Thoracic aorta (tissue), 2 donors: ENCODE measurements around the gene NPFFR2. TPM values are rescaled to one million over a fixed set of nuclear protein-coding genes. Genes with fewer than 3 reads are reported as not detected.

Experiments
- ATAC-seq: fragments of 150-250 bp; one replicate; pipeline ENCODE4 v1.8.0; 2017; ENCODE audit warnings: low read depth; ENCODE audit not compliant: insufficient number of reproducible peaks, low FRiP score
- DNase-seq: peaks from one replicate; pipeline ENCODE4 v3.0.0-alpha.2; 2020; ENCODE audit warnings: low spot score
- H3K27ac ChIP-seq, 2 donors: fragments of 200-600 bp; sonication (generic); 1 replicate in 1 of 2; 2 replicates in 1 of 2; pipeline ENCODE4 v1.5.1; 2016; ENCODE audit warnings: mild to moderate bottlenecking in 2 of 2, moderate library complexity in 2 of 2
- H3K27me3 ChIP-seq: fragments of 200-600 bp; sonication (generic); replicated peaks from 2 replicates; pipeline ENCODE4 v1.6.0; 2016; ENCODE audit warnings: mild to moderate bottlenecking; ENCODE audit not compliant: insufficient read depth
- H3K36me3 ChIP-seq: fragments of 200-600 bp; sonication (generic); one replicate; pipeline ENCODE4 v1.5.1; 2016
- H3K4me1 ChIP-seq, 2 donors: fragments of 200-600 bp; sonication (generic); 1 replicate in 1 of 2; 2 replicates in 1 of 2; pipeline versions ENCODE4 v1.5.1 to v1.6.0; 2016; ENCODE audit warnings: low read depth in 2 of 2, mild to moderate bottlenecking in 1 of 2; ENCODE audit not compliant: control insufficient read depth in 1 of 2
- H3K4me3 ChIP-seq: fragments of 200-600 bp; sonication (generic); 2 replicates; pipeline ENCODE4 v1.5.1; 2016; ENCODE audit warnings: mild to moderate bottlenecking
- H3K9me3 ChIP-seq: fragments of 200-600 bp; sonication (generic); 2 replicates; pipeline ENCODE4 v1.5.1; 2016
- total RNA-seq, 2 donors: library from RNA; depleted of rRNA; stranded (reverse); fragments of >200 nt; gene quantifications; one replicate each; pipeline versions ENCODE4 v1.1.0 to v1.2.3, GENCODE V29; 2016
- TF ChIP-seq, protein P1 (sequence below): fragments of 200-600 bp; sonication (generic); IDR thresholded peaks from one replicate; pipeline ENCODE4 v1.5.1; 2019; ENCODE audit warnings: antibody characterized with exemption

The NPFFR2 gene
- total RNA-seq, 2 donors from 2014 or later = 1.3 TPM; not detected in 1

DNA sequence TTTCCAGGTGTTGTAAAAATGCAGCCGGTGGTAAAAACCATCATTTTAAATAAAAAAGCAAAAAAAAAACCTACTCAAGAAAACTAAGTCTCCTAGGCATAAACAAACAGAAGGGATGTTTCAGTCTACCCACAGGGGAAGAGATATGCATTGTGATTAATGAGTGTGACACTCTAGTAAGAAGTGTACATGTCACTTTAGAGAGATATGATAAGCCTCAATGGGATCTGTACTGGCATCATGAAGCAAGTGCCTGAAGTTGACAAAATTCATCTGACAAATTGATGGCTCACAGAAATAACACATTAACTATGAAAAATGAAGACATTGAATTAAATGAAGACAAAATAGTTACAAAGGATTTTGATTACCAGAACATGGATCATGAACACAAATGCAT lies 162.7 kb downstream of the NPFFR2 start:
- Histone ChIP-seq H3K9me3 (no peaks in the 10 kb centered on the region), H3K27me3 (no peaks in the 10 kb centered on the region), H3K4me1 (no peaks in the 10 kb centered on the region), H3K36me3 (no peaks in the 10 kb centered on the region), H3K4me3 (no peak overlapping the region), H3K27ac (no peak overlapping the region)
- no peak for ATAC-seq
- TF ChIP-seq, protein P1, sequence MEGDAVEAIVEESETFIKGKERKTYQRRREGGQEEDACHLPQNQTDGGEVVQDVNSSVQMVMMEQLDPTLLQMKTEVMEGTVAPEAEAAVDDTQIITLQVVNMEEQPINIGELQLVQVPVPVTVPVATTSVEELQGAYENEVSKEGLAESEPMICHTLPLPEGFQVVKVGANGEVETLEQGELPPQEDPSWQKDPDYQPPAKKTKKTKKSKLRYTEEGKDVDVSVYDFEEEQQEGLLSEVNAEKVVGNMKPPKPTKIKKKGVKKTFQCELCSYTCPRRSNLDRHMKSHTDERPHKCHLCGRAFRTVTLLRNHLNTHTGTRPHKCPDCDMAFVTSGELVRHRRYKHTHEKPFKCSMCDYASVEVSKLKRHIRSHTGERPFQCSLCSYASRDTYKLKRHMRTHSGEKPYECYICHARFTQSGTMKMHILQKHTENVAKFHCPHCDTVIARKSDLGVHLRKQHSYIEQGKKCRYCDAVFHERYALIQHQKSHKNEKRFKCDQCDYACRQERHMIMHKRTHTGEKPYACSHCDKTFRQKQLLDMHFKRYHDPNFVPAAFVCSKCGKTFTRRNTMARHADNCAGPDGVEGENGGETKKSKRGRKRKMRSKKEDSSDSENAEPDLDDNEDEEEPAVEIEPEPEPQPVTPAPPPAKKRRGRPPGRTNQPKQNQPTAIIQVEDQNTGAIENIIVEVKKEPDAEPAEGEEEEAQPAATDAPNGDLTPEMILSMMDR = no peak
- no peak for DNase-seq

Other genes starting within 250 kb of the NPFFR2 start
- gene GC, start 247.9 kb upstream of the NPFFR2 start, total RNA-seq = not detected